Measurements from ENCODE around the gene GTF2A1. TPM values are rescaled to one million over a fixed set of nuclear protein-coding genes. Genes with fewer than 3 reads are reported as not detected.
"Not testable (repeated sequence)": the region's sequence is repeated elsewhere in the genome, so short reads cannot be mapped to it uniquely, and the experiment has no call there.

The GTF2A1 gene
- total RNA-seq: 38.8 and 40.0 TPM in 2 replicates

GRCh38 chr14:81220830-81221578 lies at the start of gene GTF2A1:
GTF2A1 (minus strand) TSS chr14:81220959; CDS start chr14:81220518, 441 bp downstream.
- intact Hi-C loops (cut with micrococcal nuclease): loop anchor here (1.0 to 2.0 kb wide), 7 partner anchors 232 to 312 kb away; partner anchors contain the start of genes CEP128 and SEL1L

GRCh38 chr14:81269979-81270375 lies 49.2 kb upstream of the GTF2A1 start:
- intact Hi-C loops (cut with micrococcal nuclease): loop anchor here (1.0 kb wide), 2 partner anchors 183 to 194 kb away; no protein-coding TSS in a partner anchor

- intact Hi-C loops (cut with micrococcal nuclease): loop anchor here (1.0 kb wide), 2 partner anchors 184 to 195 kb away; no protein-coding TSS in a partner anchor
Measured at GRCh38 chr14:81269100-81269978, 48.6 kb upstream of the GTF2A1 start.

GRCh38 chr14:81268016-81268416 lies 47.3 kb upstream of the GTF2A1 start:
- intact Hi-C loops (cut with micrococcal nuclease): no loop called here

- intact Hi-C loops (cut with micrococcal nuclease): no loop called here
Measured at GRCh38 chr14:81265636-81266169, 44.9 kb upstream of the GTF2A1 start.

- intact Hi-C loops (cut with micrococcal nuclease): no loop called here
Measured at GRCh38 chr14:81264671-81265070, 43.9 kb upstream of the GTF2A1 start.

GRCh38 chr14:81263777-81264410 lies 43.1 kb upstream of the GTF2A1 start:
- intact Hi-C loops (cut with micrococcal nuclease): no loop called here

- intact Hi-C loops (cut with micrococcal nuclease): no loop called here
Measured at GRCh38 chr14:81261176-81261575, 40.4 kb upstream of the GTF2A1 start.

GRCh38 chr14:81260732-81261131 lies 40.0 kb upstream of the GTF2A1 start:
- intact Hi-C loops (cut with micrococcal nuclease): no loop called here

GRCh38 chr14:81256289-81256960 lies 35.7 kb upstream of the GTF2A1 start:
- intact Hi-C loops (cut with micrococcal nuclease): no loop called here

GRCh38 chr14:81252278-81252677 lies 31.5 kb upstream of the GTF2A1 start:
- intact Hi-C loops (cut with micrococcal nuclease): no loop called here

- intact Hi-C loops (cut with micrococcal nuclease): no loop called here
Measured at GRCh38 chr14:81247271-81247766, 26.6 kb upstream of the GTF2A1 start.

- intact Hi-C loops (cut with micrococcal nuclease): no loop called here
Measured at GRCh38 chr14:81246461-81247270, 25.9 kb upstream of the GTF2A1 start.

- intact Hi-C loops (cut with micrococcal nuclease): no loop called here
Measured at GRCh38 chr14:81245771-81246170, 25.0 kb upstream of the GTF2A1 start.

GRCh38 chr14:81244431-81244830 lies 23.7 kb upstream of the GTF2A1 start:
- intact Hi-C loops (cut with micrococcal nuclease): not testable (repeated sequence)

- intact Hi-C loops (cut with micrococcal nuclease): no loop called here
Measured at GRCh38 chr14:81243499-81243898, 22.7 kb upstream of the GTF2A1 start.

GRCh38 chr14:81236849-81237248 lies 16.1 kb upstream of the GTF2A1 start:
- intact Hi-C loops (cut with micrococcal nuclease): not testable (repeated sequence)

- intact Hi-C loops (cut with micrococcal nuclease): no loop called here
Measured at GRCh38 chr14:81236138-81236537, 15.4 kb upstream of the GTF2A1 start.

GRCh38 chr14:81235096-81235495 lies 14.3 kb upstream of the GTF2A1 start:
- intact Hi-C loops (cut with micrococcal nuclease): no loop called here

- intact Hi-C loops (cut with micrococcal nuclease): no loop called here
Measured at GRCh38 chr14:81234278-81234677, 13.5 kb upstream of the GTF2A1 start.

Measured in T-helper 2 cell treated with Interferon-gamma antibody and Interleukin-4, amounts not matched to agents 100 ng/mL and 5 ng/mL, for 36 hours (primary cell).